ENCODE measurements around the gene KBTBD12.

The KBTBD12 gene

GRCh38 chr3:127964816-127965215 is 49.8 kb downstream of the KBTBD12 start:
- H3K9ac ChIP-seq (ENCODE audit: low read length): no peak overlapping the region
- H3K79me2 ChIP-seq (ENCODE audit: low read length): no peaks in the 10 kb centered on the region
- no peak for DNase-seq
- peaks cover 18% of the 10 kb centered on the region for H3K4me1 ChIP-seq (ENCODE audit: low read length)
- no peaks in the 10 kb centered on the region for H3F3A ChIP-seq (ENCODE audit: insufficient read depth, low read length)
- TF ChIP-seq EZH2 (optimal IDR thresholded peaks at IDR 0.05; ENCODE audit: low read depth, low read length): no peak
- no peak for TF ChIP-seq EZH2phosphoT487 (IDR thresholded peaks at IDR 0.05; ENCODE audit: low read length)
- no peak for TF ChIP-seq CTCF (IDR thresholded peaks at IDR 0.05; ENCODE audit: low read length)
- H3K9me2 ChIP-seq (replicated peaks; ENCODE audit: insufficient read depth, low read length): no peaks in the 10 kb centered on the region
- no peak overlapping the region for H3K27ac ChIP-seq (ENCODE audit: low read length)
- H3K4me3 ChIP-seq (ENCODE audit: low read length): no peak overlapping the region
- H4K20me1 ChIP-seq (ENCODE audit: insufficient read depth, low read length): no peaks in the 10 kb centered on the region
- no peaks in the 10 kb centered on the region for H3K27me3 ChIP-seq (replicated peaks; ENCODE audit: insufficient read depth, low read length)
- H3K9me3 ChIP-seq (replicated peaks; ENCODE audit: insufficient read depth, low read length): no peaks in the 10 kb centered on the region
- H3K36me3 ChIP-seq (replicated peaks; ENCODE audit: insufficient read depth, low read length): no peaks in the 10 kb centered on the region
- H2AFZ ChIP-seq (ENCODE audit: low read length): no peak overlapping the region
- no peak overlapping the region for H3K4me2 ChIP-seq (ENCODE audit: low read depth, low read length)

- Histone ChIP-seq H3K4me1 (ENCODE audit: low read length) (peaks cover 18% of the 10 kb centered on the region), H3K9me2 (replicated peaks; ENCODE audit: insufficient read depth, low read length) (no peaks in the 10 kb centered on the region), H2AFZ (ENCODE audit: low read length) (no peak overlapping the region), H3K4me2 (ENCODE audit: low read depth, low read length) (no peak overlapping the region), H4K20me1 (ENCODE audit: insufficient read depth, low read length) (no peaks in the 10 kb centered on the region), H3K36me3 (replicated peaks; ENCODE audit: insufficient read depth, low read length) (no peaks in the 10 kb centered on the region), H3K9me3 (replicated peaks; ENCODE audit: insufficient read depth, low read length) (no peaks in the 10 kb centered on the region), H3F3A (ENCODE audit: insufficient read depth, low read length) (no peaks in the 10 kb centered on the region), H3K27me3 (replicated peaks; ENCODE audit: insufficient read depth, low read length) (no peaks in the 10 kb centered on the region), H3K4me3 (ENCODE audit: low read length) (no peak overlapping the region), H3K27ac (ENCODE audit: low read length) (no peak overlapping the region), H3K9ac (ENCODE audit: low read length) (no peak overlapping the region), H3K79me2 (ENCODE audit: low read length) (no peaks in the 10 kb centered on the region)
- DNase-seq: no peak
- no peak for TF ChIP-seq CTCF (IDR thresholded peaks at IDR 0.05; ENCODE audit: low read length)
- TF ChIP-seq EZH2phosphoT487 (IDR thresholded peaks at IDR 0.05; ENCODE audit: low read length): no peak
- TF ChIP-seq EZH2 (optimal IDR thresholded peaks at IDR 0.05; ENCODE audit: low read depth, low read length): no peak
Observed at GRCh38 chr3:127967316-127967715, 52.3 kb downstream of the KBTBD12 start.

GRCh38 chr3:127970966-127971592 is 56.0 kb downstream of the KBTBD12 start:
- H3K36me3 ChIP-seq (replicated peaks; ENCODE audit: insufficient read depth, low read length): no peaks in the 10 kb centered on the region
- H3K27ac ChIP-seq (ENCODE audit: low read length): no peak overlapping the region
- H3K4me3 ChIP-seq (ENCODE audit: low read length): no peak overlapping the region
- no peak overlapping the region for H2AFZ ChIP-seq (ENCODE audit: low read length)
- no peaks in the 10 kb centered on the region for H3F3A ChIP-seq (ENCODE audit: insufficient read depth, low read length)
- H3K79me2 ChIP-seq (ENCODE audit: low read length): no peaks in the 10 kb centered on the region
- H3K9me2 ChIP-seq (replicated peaks; ENCODE audit: insufficient read depth, low read length): no peaks in the 10 kb centered on the region
- H3K27me3 ChIP-seq (replicated peaks; ENCODE audit: insufficient read depth, low read length): no peaks in the 10 kb centered on the region
- no peaks in the 10 kb centered on the region for H3K9me3 ChIP-seq (replicated peaks; ENCODE audit: insufficient read depth, low read length)
- TF ChIP-seq EZH2 (optimal IDR thresholded peaks at IDR 0.05; ENCODE audit: low read depth, low read length): no peak
- peak; percentile 73 for TF ChIP-seq CTCF (IDR thresholded peaks at IDR 0.05; ENCODE audit: low read length)
- no peak for TF ChIP-seq EZH2phosphoT487 (IDR thresholded peaks at IDR 0.05; ENCODE audit: low read length)
- peak; percentile 52 for DNase-seq
- H3K9ac ChIP-seq (ENCODE audit: low read length): no peak overlapping the region
- H4K20me1 ChIP-seq (ENCODE audit: insufficient read depth, low read length): no peaks in the 10 kb centered on the region
- peaks cover 1% of the 10 kb centered on the region for H3K4me1 ChIP-seq (ENCODE audit: low read length)
- H3K4me2 ChIP-seq (ENCODE audit: low read depth, low read length): no peak overlapping the region
